Hepatocyte (in vitro differentiated cells): Measurements from ENCODE around the gene FAF1. TPM values are rescaled to one million over a fixed set of nuclear protein-coding genes. Genes with fewer than 3 reads are reported as not detected.

Experiments
- DNase-seq: peaks from one replicate; pipeline ENCODE4 v3.0.0-alpha.2; 2016; ENCODE audit warnings: low spot score
- H2AFZ ChIP-seq: fragments of 200-600 bp; sonication (generic); 2 replicates; pipeline ENCODE4 v1.6.0; 2016; ENCODE audit warnings: antibody characterized with exemption, mild to moderate bottlenecking
- H3K27ac ChIP-seq: fragments of 200-600 bp; sonication (generic); 2 replicates; pipeline ENCODE4 v1.5.1; 2016; ENCODE audit warnings: mild to moderate bottlenecking
- H3K27me3 ChIP-seq: fragments of 200-600 bp; sonication (generic); 2 replicates; pipeline ENCODE4 v1.6.1; 2016
- H3K36me3 ChIP-seq: fragments of 200-600 bp; sonication (generic); replicated peaks from 2 replicates; pipeline ENCODE4 v1.5.1; 2016; ENCODE audit warnings: low read depth; ENCODE audit not compliant: insufficient read depth
- H3K4me1 ChIP-seq: fragments of 200-600 bp; sonication (generic); 2 replicates; pipeline ENCODE4 v1.5.1; 2016; ENCODE audit warnings: mild to moderate bottlenecking, moderate library complexity; ENCODE audit not compliant: insufficient read depth
- H3K4me2 ChIP-seq: fragments of 200-600 bp; sonication (generic); 2 replicates; pipeline ENCODE4 v1.6.0; 2016
- H3K4me3 ChIP-seq: fragments of 200-600 bp; sonication (generic); 2 replicates; pipeline ENCODE4 v1.5.1; 2016; ENCODE audit warnings: mild to moderate bottlenecking
- H3K79me2 ChIP-seq: fragments of 200-600 bp; sonication (generic); 2 replicates; pipeline ENCODE4 v1.6.0; 2017; ENCODE audit warnings: mild to moderate bottlenecking
- H3K9me2 ChIP-seq: fragments of 200-600 bp; sonication (generic); replicated peaks from 2 replicates; pipeline ENCODE4 v1.6.0; 2017; ENCODE audit warnings: mild to moderate bottlenecking; ENCODE audit not compliant: insufficient read depth
- H3K9me3 ChIP-seq: fragments of 200-600 bp; sonication (generic); 2 replicates; pipeline ENCODE4 v1.5.1; 2016; ENCODE audit warnings: low read depth, mild to moderate bottlenecking
- H4K20me1 ChIP-seq: fragments of 200-600 bp; sonication (generic); 2 replicates; pipeline ENCODE4 v1.6.0; 2016; ENCODE audit warnings: mild to moderate bottlenecking; ENCODE audit not compliant: insufficient read depth, poor library complexity, severe bottlenecking
- CTCF ChIP-seq: fragments of 200-600 bp; sonication (generic); IDR thresholded peaks from 2 replicates; pipeline ENCODE4 v1.5.1; 2016; ENCODE audit warnings: antibody characterized with exemption, mild to moderate bottlenecking; ENCODE audit not compliant: poor library complexity
- EZH2 ChIP-seq: fragments of 200-600 bp; sonication (generic); IDR thresholded peaks from 2 replicates; pipeline ENCODE4 v1.6.1; 2016; ENCODE audit warnings: antibody characterized with exemption, mild to moderate bottlenecking, borderline replicate concordance
- EZH2phosphoT487 ChIP-seq: fragments of 200-600 bp; sonication (generic); IDR thresholded peaks from one replicate; pipeline ENCODE4 v1.6.1; 2018; ENCODE audit warnings: antibody characterized with exemption, mild to moderate bottlenecking, low read depth, moderate library complexity; ENCODE audit not compliant: unreplicated experiment, severe bottlenecking
- WGBS: methylation state at CpG from one replicate; pipeline ENCODE4 v1.1.6; 2016; ENCODE audit warnings: low lambda C conversion rate; ENCODE audit errors: missing lambda C conversion rate; 5-methylcytosine and 5-hydroxymethylcytosine counted together
- polyA plus RNA-seq: library from polyadenylated mRNA; unstranded; fragments of >200 nt; fragmentation: Nextera tagmentation; extraction: Ambion mirVana; gene quantifications from 2 replicates; pipeline ENCODE4 v1.2.1, GENCODE V29; 2016
- total RNA-seq: library from RNA; depleted of rRNA; stranded (reverse); fragments of >200 nt; gene quantifications from 2 replicates; pipeline ENCODE4 v1.2.3, GENCODE V29; 2014

FAF1 gene
- total and polyA plus RNA-seq, 2 experiments from 2014 or later: 25.7 to 35.5 TPM

- no peak for TF ChIP-seq CTCF
- no peak for TF ChIP-seq EZH2
- TF ChIP-seq EZH2phosphoT487: no peak
- Histone ChIP-seq H3K27me3 (no peaks in the 10 kb centered on the region), H3K4me2 (no peak overlapping the region), H3K9me2 (no peaks in the 10 kb centered on the region), H4K20me1 (no peaks in the 10 kb centered on the region), H3K79me2 (peaks cover 4% of the 10 kb centered on the region), H3K4me3 (no peak overlapping the region), H3K4me1 (no peaks in the 10 kb centered on the region), H3K27ac (no peak overlapping the region), H3K36me3 (no peaks in the 10 kb centered on the region), H3K9me3 (no peaks in the 10 kb centered on the region), H2AFZ (no peak overlapping the region)
- WGBS: 100% methylated on average over 1 of the region's 1 CpG
- DNase-seq: no peak
Measured at GRCh38 chr1:50902419-50902818, 57.6 kb downstream of the FAF1 start.

GRCh38 chr1:50901872-50902271, 58.2 kb downstream of the FAF1 start:
- Histone ChIP-seq H3K36me3 (no peaks in the 10 kb centered on the region), H3K27ac (no peak overlapping the region), H2AFZ (no peak overlapping the region), H3K9me3 (no peaks in the 10 kb centered on the region), H3K4me1 (no peaks in the 10 kb centered on the region), H3K4me2 (no peak overlapping the region), H4K20me1 (no peaks in the 10 kb centered on the region), H3K9me2 (no peaks in the 10 kb centered on the region), H3K27me3 (no peaks in the 10 kb centered on the region), H3K79me2 (peaks cover 4% of the 10 kb centered on the region), H3K4me3 (no peak overlapping the region)
- DNase-seq: no peak
- WGBS: 0% methylated on average over 1 of the region's 1 CpG
- TF ChIP-seq CTCF (no peak), EZH2phosphoT487 (no peak), EZH2 (no peak)

- H3K36me3 ChIP-seq: no peaks in the 10 kb centered on the region
- no peaks in the 10 kb centered on the region for H3K9me2 ChIP-seq
- TF ChIP-seq CTCF (no peak), EZH2phosphoT487 (no peak), EZH2 (no peak)
- H3K79me2 ChIP-seq: peaks cover 29% of the 10 kb centered on the region
- no peak for DNase-seq
- 76% methylated on average over 2 of the region's 2 CpGs for WGBS
- H2AFZ ChIP-seq: no peak overlapping the region
- H3K27me3 ChIP-seq: no peaks in the 10 kb centered on the region
- no peak overlapping the region for H3K4me2 ChIP-seq
- no peak overlapping the region for H3K27ac ChIP-seq
- H3K4me1 ChIP-seq: no peaks in the 10 kb centered on the region
- no peaks in the 10 kb centered on the region for H3K9me3 ChIP-seq
- no peak overlapping the region for H3K4me3 ChIP-seq
- H4K20me1 ChIP-seq: no peaks in the 10 kb centered on the region
Measured at GRCh38 chr1:50898773-50899172, 61.3 kb downstream of the FAF1 start.

GRCh38 chr1:50894340-50894739, 65.7 kb downstream of the FAF1 start:
- H3K9me3 ChIP-seq: no peaks in the 10 kb centered on the region
- 100% methylated on average over 1 of the region's 1 CpG for WGBS
- no peaks in the 10 kb centered on the region for H3K9me2 ChIP-seq
- H3K36me3 ChIP-seq: no peaks in the 10 kb centered on the region
- H3K79me2 ChIP-seq: peaks cover 34% of the 10 kb centered on the region
- TF ChIP-seq EZH2 (no peak), CTCF (no peak)
- DNase-seq: no peak
- H4K20me1 ChIP-seq: no peaks in the 10 kb centered on the region
- H2AFZ ChIP-seq: no peak overlapping the region
- no peaks in the 10 kb centered on the region for H3K4me1 ChIP-seq
- H3K27me3 ChIP-seq: no peaks in the 10 kb centered on the region
- no peak overlapping the region for H3K27ac ChIP-seq
- H3K4me2 ChIP-seq: no peak overlapping the region
- no peak overlapping the region for H3K4me3 ChIP-seq
